Transverse colon (tissue), 4 donors: ENCODE data around the gene GPATCH1.

Source experiments
- CTCF ChIP-seq, 5 experiments: fragments of 200-600 bp in 3 of 5; fragments of 450-650 bp in 2 of 5; sonication (generic) in 3 of 5; IDR thresholded peaks; 1 replicate in 2 of 5; 2 replicates in 3 of 5; pipeline ENCODE4 v1.5.1; 2016 to 2017; ENCODE audit warnings: antibody characterized with exemption in 5 of 5, inconsistent platforms in 3 of 5, mild to moderate bottlenecking in 2 of 5, moderate library complexity in 1 of 5
- EP300 ChIP-seq: sonication (generic); formaldehyde crosslinking; IDR thresholded peaks from one replicate; pipeline ENCODE4 v1.6.1; 2017; ENCODE audit warnings: antibody characterized with exemption, low read depth
- POLR2A ChIP-seq: fragments of 450-650 bp; IDR thresholded peaks from one replicate; pipeline ENCODE4 v1.6.1; 2016; ENCODE audit warnings: antibody characterized with exemption, mild to moderate bottlenecking, moderate library complexity
- POLR2AphosphoS5 ChIP-seq, 3 donors: sonication (generic); formaldehyde crosslinking; IDR thresholded peaks; one replicate each; pipeline ENCODE4 v1.6.1; 2016; ENCODE audit warnings: antibody characterized with exemption in 3 of 3

GRCh38 chr19:33090179-33090578 is 9.2 kb downstream of the GPATCH1 start:
- TF ChIP-seq POLR2AphosphoS5 (IDR thresholded peaks at IDR 0.05) (no peak), CTCF (IDR thresholded peaks at IDR 0.05) (no peak), POLR2A (no peak), EP300 (no peak)
